Calu3 (cell line): ENCODE results near the gene HSPG2. TPM values are rescaled to one million over a fixed set of nuclear protein-coding genes. Genes with fewer than 3 reads are reported as not detected.

ENCODE experiments used
- BruUV-seq: library from RNA; stranded (reverse); fragments of 400-500 nt; replicated peaks from 2 replicates; lab custom pipeline; 2021; lab: Mats Ljungman, UMichigan
- CTCF ChIA-PET: fragments of 300-600 bp; sonication (Branson Sonifier 250); formaldehyde crosslinking; loops from one replicate; lab custom pipeline; 2022; ENCODE audit warnings: antibody characterized with exemption; lab: Charles Lee
- DNase-seq: peaks from one replicate; pipeline ENCODE4 v3.0.0; 2022
- H3K27ac Mint-ChIP-seq: one replicate; pipeline ENCODE4 v1.8.0; 2022; ENCODE audit warnings: mixed read lengths; ENCODE audit not compliant: unreplicated experiment
- H3K27me3 Mint-ChIP-seq: one replicate; pipeline ENCODE4 v1.8.0; 2022; ENCODE audit warnings: mixed read lengths; ENCODE audit not compliant: unreplicated experiment
- H3K36me3 Mint-ChIP-seq: one replicate; pipeline ENCODE4 v1.8.0; 2022; ENCODE audit warnings: mild to moderate bottlenecking, moderate library complexity, mixed read lengths; ENCODE audit not compliant: insufficient read depth, unreplicated experiment
- H3K4me1 Mint-ChIP-seq: one replicate; pipeline ENCODE4 v1.8.0; 2022; ENCODE audit warnings: mild to moderate bottlenecking, low read depth, mixed read lengths; ENCODE audit not compliant: unreplicated experiment
- H3K4me3 Mint-ChIP-seq: one replicate; pipeline ENCODE4 v1.8.0; 2022; ENCODE audit warnings: mild to moderate bottlenecking, low read depth, moderate library complexity, mixed read lengths; ENCODE audit not compliant: unreplicated experiment
- H3K9me3 Mint-ChIP-seq: one replicate; pipeline ENCODE4 v1.8.0; 2022; ENCODE audit warnings: low read depth, mixed read lengths; ENCODE audit not compliant: unreplicated experiment
- intact Hi-C: fragments of 100-400 bp; cut with micrococcal nuclease; formaldehyde crosslinking; loops from one replicate; pipeline ENCODE4 v1.10.0; 2022; ENCODE audit not compliant: unreplicated experiment
- total RNA-seq: library from RNA; stranded (reverse); gene quantifications from 2 replicates; pipeline ENCODE4 v1.2.3, GENCODE V29; 2022
- TF ChIP-seq, protein P1 (sequence below): fragments of 200-600 bp; IDR thresholded peaks from one replicate; pipeline ENCODE4 v1.8.0; 2022; ENCODE audit warnings: antibody characterized with exemption; ENCODE audit not compliant: unreplicated experiment

HSPG2 gene
- total RNA-seq, 1 experiment from 2014 or later, result 397 TPM

DNA sequence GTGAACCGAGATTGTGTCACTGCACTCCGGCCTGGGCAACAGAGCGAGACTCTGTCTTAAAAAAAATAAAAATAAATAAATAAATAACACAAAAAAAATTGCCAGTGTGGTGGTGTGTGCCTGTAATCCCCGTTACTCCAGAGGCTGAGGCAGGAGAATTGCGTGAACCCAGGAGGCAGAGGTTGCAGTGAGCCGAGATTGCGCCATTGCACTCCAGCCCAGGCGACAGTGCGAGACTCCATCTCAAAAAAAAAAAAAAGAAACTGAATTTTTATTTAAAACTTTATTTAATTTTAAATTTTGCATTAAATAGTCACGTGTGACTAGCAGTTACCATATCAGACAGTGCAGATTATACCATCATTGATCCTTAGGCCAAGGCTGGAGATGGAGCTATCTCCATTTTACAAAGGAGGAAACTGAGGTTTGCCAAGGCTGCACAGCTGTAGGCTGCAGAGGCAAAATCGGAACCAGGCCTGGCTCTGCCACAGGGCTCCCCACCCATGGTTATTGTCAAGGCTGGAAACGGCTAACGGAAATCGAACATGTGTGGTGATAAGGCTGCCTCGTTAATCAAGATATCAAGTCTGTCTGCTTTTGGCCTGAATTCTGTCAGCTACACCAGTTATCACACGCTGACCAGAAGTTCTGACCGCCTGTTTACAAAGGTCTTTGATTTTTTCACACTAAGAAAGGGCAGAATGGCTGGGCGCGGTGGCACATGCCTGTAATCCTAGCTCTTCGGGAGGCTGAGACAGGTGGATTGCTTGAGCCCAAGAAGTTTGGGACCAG lies 20.5 kb downstream of the HSPG2 start:
- Mint-ChIP-seq H3K4me1 (peaks cover 31% of the 10 kb centered on the region), H3K36me3 (peaks cover 70% of the 10 kb centered on the region), H3K9me3 (no peaks in the 10 kb centered on the region), H3K27ac (no peak overlapping the region), H3K27me3 (no peaks in the 10 kb centered on the region), H3K4me3 (no peak overlapping the region)
- no TSS peak for BruUV-seq
- TF ChIP-seq, protein P1, sequence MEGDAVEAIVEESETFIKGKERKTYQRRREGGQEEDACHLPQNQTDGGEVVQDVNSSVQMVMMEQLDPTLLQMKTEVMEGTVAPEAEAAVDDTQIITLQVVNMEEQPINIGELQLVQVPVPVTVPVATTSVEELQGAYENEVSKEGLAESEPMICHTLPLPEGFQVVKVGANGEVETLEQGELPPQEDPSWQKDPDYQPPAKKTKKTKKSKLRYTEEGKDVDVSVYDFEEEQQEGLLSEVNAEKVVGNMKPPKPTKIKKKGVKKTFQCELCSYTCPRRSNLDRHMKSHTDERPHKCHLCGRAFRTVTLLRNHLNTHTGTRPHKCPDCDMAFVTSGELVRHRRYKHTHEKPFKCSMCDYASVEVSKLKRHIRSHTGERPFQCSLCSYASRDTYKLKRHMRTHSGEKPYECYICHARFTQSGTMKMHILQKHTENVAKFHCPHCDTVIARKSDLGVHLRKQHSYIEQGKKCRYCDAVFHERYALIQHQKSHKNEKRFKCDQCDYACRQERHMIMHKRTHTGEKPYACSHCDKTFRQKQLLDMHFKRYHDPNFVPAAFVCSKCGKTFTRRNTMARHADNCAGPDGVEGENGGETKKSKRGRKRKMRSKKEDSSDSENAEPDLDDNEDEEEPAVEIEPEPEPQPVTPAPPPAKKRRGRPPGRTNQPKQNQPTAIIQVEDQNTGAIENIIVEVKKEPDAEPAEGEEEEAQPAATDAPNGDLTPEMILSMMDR, result no peak
- DNase-seq, result no peak
- CTCF ChIA-PET, result no interaction called here
- intact Hi-C loops, result no loop called here

DNA sequence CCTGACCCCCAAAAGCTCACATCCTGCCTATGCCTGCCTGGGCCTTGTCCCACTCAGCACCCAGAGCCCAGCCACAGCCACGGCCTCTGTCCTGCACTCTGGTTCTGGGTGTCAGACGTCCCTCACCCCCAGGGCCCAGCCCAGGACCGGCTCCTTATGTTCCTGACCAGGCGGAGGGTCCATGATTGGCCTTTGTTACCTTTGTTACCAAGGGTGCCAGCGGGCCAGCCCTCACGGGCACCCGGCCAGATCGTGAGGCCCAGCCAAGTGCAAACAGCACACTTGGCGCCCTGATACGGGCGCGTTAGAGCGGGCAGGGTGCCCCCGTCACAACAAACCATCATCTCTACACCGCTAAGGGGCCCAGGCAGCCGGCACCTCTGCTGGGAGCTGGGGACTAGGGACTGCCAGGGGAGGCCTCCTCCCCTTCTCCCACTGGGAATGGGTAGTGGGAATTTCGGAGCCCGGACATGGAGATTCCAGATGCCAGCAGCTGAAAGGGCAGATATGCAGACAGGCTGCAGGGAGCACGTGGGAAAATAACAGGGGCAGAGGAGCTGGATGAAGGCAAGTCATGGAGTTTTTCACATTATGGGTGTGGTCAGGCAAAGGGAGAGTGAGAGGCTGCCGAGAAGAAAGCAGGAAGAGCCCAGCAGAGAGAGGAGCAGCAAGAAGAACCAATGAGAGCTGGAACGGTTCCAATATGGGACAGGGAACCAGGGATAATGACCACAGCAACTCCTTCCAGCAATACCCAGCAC lies 22.1 kb downstream of the HSPG2 start:
- peaks cover 76% of the 10 kb centered on the region for H3K36me3 Mint-ChIP-seq
- intact Hi-C loops, result no loop called here

DNA sequence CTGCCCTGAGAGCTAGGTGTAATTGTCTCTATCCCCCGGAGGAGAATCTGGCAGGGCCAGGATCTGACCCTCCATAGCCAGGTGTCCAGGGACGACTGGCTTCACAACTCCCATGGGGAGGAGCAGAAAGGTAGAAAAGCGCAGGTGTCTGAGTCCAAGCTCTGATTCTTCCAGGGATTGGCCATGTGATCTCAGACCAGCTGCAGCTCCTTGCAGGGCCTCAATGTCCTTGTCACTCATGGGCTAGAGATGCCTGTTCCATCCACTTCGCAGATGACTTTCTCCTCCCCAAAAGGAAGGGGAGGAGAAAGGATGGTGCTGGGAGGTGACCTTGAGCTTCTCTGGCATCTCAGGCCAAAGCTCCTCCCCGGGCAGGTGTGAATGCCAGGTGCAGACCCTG lies 22.7 kb downstream of the HSPG2 start:
- H3K27ac Mint-ChIP-seq, result peak overlapping the region; percentile 69
- CTCF ChIA-PET, result no interaction called here
- intact Hi-C loops, result no loop called here
- H3K9me3 Mint-ChIP-seq, result no peaks in the 10 kb centered on the region
- no peaks in the 10 kb centered on the region for H3K27me3 Mint-ChIP-seq
- TF ChIP-seq, protein P1, result no peak
- no peak for DNase-seq
- no peak overlapping the region for H3K4me3 Mint-ChIP-seq
- peaks cover 30% of the 10 kb centered on the region for H3K4me1 Mint-ChIP-seq
- no TSS peak for BruUV-seq
- peaks cover 70% of the 10 kb centered on the region for H3K36me3 Mint-ChIP-seq

More for the DNA sequence above, 22.1 kb downstream of the HSPG2 start:
- Mint-ChIP-seq H3K4me3 (no peak overlapping the region), H3K27me3 (no peaks in the 10 kb centered on the region), H3K9me3 (no peaks in the 10 kb centered on the region), H3K4me1 (peaks cover 29% of the 10 kb centered on the region), H3K27ac (peak overlapping the region; percentile 21)
- no peak for DNase-seq
- TF ChIP-seq, protein P1, result no peak
- no TSS peak for BruUV-seq
- CTCF ChIA-PET, result no interaction called here

DNA sequence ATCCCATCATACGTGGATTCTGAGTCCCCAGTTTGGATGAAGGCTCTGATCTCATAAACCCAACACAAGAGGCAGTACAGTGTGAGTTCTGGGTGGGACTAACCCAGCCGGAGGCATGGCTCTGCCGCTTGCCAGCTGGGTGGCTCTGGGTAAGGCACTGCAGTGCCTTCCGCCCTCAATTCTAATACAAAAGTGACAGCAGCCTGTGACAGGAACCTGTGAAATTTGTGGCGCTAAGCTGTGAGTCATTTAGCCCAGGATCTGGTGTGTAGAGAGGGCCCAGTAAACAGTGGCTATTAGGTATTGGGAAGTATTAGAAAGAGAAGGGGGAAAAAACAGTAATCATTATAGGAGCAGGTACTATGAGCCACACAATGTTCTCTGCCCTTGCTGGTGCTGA lies 23.3 kb downstream of the HSPG2 start:
- no peaks in the 10 kb centered on the region for H3K27me3 Mint-ChIP-seq
- H3K4me3 Mint-ChIP-seq, result no peak overlapping the region
- DNase-seq, result no peak
- no peaks in the 10 kb centered on the region for H3K9me3 Mint-ChIP-seq
- intact Hi-C loops, result no loop called here
- TF ChIP-seq, protein P1, result no peak
- CTCF ChIA-PET, result no interaction called here
- peaks cover 30% of the 10 kb centered on the region for H3K4me1 Mint-ChIP-seq
- no TSS peak for BruUV-seq
- H3K36me3 Mint-ChIP-seq, result peaks cover 64% of the 10 kb centered on the region
- H3K27ac Mint-ChIP-seq, result peak overlapping the region; percentile 69
